CD1c-positive myeloid dendritic cell (primary cell): ENCODE data around the gene GNAT1.

Experiments
- DNase-seq: peaks from one replicate; pipeline ENCODE4 v3.0.0-alpha.2; 2016; ENCODE audit errors: extremely low spot score

Gene GNAT1

GRCh38 chr3:50181985-50182384 lies 9.4 kb upstream of the GNAT1 start:
- no peak for DNase-seq

GRCh38 chr3:50182533-50183099 lies 8.8 kb upstream of the GNAT1 start:
- DNase-seq = no peak

GRCh38 chr3:50183755-50184154 lies 7.7 kb upstream of the GNAT1 start:
- no peak for DNase-seq

DNA sequence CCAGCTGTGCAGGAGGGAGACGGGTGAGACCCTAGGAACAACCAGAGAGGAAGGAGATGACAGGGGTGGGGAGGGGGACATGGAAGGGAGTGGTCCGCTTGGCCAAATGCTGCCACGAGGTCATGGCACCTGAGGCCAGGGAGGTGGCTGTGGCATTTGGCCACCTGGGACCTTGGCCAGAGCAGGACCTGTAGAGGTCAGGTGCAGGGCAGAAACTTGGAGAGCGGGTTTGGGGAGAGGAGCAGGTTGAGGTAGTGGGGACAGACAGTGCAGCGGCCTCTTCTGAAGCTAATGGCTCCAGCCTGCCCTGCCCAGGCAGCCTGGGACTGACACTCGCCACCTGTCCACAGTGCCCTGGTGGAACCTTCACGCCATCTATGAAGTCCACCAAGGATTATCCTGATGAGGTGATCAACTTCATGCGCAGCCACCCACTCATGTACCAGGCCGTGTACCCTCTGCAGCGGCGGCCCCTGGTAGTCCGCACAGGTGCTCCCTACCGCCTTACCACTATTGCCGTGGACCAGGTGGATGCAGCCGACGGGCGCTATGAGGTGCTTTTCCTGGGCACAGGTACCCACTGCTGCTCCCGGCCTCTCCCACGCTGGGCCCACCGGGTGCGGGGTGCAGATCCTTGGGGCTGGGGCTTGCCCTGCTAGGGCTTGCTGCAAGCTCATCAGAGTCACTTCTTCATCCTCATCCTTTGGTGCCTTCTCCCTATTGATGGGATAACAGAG lies 7.0 kb upstream of the GNAT1 start:
- DNase-seq = no peak

DNA sequence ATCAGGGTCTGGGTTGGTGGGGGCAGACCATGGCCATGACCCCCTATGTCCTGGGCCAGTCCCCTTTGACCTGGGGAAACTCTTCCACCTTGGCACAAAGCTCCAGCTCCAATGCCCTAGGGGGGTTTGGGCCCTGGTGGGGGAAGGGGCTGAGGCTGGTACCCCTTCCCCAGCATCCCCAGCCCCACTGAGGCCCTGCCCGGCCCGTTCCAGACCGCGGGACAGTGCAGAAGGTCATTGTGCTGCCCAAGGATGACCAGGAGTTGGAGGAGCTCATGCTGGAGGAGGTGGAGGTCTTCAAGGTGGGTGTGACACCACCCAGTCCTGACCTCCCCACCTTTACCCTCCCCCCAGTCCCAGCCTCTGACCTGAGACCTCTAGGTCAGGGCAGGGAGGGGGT lies 6.2 kb upstream of the GNAT1 start:
- DNase-seq = no peak

DNA sequence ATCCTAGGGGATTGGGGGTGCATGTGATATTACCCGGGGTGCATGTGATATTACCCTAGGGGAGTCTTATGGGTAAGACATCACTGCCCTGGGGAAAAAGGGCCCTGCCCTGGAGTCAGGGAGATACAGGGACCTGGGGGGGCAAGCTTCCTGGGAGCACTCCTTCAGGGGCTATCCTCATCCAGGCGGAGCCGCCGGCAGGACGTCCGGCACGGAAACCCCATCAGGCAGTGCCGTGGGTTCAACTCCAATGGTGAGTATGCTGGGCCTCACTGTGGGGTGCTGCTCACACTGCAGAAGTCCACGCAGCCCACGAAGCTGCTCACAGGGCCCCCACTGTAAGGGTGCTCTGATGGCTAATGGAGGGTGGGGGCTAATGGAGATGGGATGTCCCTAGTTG lies 5.3 kb upstream of the GNAT1 start:
- no peak for DNase-seq

- DNase-seq = no peak
These were observed 3.7 kb upstream of the GNAT1 start for GRCh38 chr3:50187750-50188149.

DNA sequence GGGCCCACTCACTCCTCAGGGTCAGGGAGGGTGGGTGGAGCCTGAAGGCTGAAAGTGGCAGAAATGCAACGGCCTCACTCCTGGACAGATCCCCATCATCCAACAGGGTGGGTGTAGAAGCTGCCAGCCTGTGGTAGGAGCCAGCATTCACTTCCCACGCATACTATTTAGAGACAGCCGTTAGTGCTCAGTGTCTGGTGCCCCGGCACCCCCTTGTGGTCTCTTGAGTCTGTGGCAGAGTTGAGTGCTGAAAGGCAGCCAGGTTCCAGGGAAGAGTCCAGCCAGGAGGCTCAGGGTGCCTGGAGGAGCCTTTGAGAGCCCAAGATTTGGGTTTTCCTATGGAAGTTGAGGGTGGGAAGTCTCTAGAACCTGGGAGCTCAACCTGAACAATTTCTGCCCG lies 2.1 kb upstream of the GNAT1 start:
- DNase-seq = peak; percentile 72

- no peak for DNase-seq
These were observed 1.4 kb upstream of the GNAT1 start for GRCh38 chr3:50189989-50190388.

DNA sequence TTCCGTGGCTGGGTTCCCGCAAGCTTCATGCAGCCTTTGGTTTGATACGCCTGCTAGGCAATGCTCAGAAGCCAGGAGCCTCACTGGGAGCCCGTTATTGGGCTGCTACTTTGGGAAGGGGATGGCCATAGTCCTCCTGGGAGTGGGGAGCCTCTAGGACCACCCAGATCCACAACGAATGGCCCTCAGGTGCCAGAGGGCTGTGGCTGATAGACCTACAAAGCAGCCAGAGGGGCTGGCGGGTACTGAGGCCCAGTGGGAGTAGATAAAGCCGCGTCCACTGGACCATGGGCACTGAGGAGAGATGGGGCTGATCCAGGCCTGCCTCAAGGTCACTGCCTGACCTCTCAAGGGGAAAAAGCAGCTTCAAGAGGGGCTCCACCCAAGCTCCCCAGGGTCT lies 714 bp downstream of the GNAT1 start:
- DNase-seq = no peak

DNA sequence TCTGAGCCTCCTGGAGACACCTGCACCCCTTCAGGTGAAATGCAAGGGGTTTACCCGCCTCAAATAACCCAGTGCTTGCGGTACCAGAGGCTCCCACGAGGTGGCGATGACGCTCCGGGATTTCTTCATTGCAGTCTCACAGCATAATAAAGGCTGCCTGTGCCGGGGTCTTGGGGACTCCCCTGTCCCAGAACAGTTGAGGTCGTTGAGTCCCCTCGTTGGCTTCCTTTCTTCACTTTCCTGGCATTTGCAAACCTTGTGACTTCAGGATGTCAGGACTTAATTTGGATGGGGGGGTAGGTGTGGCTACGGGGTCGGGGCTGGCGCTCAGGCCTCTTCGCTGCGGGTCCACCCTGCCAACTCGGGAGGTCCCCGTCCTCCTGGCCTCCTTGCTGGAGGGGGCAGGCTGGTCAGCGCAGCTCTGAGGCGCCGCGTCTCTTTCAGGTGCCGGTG lies 1.3 kb downstream of the GNAT1 start:
- DNase-seq = peak; percentile 84

GRCh38 chr3:50193286-50193685 lies 1.9 kb downstream of the GNAT1 start:
- no peak for DNase-seq

DNA sequence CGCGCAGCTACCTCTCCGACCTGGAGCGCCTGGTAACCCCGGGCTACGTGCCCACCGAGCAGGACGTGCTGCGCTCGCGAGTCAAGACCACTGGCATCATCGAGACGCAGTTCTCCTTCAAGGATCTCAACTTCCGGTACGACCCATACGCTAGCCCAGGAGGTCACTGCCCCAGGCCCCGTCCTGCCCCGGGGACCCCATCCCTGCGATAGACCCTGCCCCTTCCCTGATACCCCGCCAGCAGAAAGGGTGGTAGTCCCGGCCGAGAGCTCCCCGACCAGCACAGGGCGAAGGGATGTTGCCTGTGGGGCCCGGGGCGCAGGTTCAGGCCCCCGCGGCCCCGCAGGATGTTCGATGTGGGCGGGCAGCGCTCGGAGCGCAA lies 2.3 kb downstream of the GNAT1 start:
- no peak for DNase-seq

- peak; percentile 76 for DNase-seq
These were observed 2.9 kb downstream of the GNAT1 start for GRCh38 chr3:50194128-50194902.

GRCh38 chr3:50194903-50195500 lies 3.6 kb downstream of the GNAT1 start:
- no peak for DNase-seq

DNA sequence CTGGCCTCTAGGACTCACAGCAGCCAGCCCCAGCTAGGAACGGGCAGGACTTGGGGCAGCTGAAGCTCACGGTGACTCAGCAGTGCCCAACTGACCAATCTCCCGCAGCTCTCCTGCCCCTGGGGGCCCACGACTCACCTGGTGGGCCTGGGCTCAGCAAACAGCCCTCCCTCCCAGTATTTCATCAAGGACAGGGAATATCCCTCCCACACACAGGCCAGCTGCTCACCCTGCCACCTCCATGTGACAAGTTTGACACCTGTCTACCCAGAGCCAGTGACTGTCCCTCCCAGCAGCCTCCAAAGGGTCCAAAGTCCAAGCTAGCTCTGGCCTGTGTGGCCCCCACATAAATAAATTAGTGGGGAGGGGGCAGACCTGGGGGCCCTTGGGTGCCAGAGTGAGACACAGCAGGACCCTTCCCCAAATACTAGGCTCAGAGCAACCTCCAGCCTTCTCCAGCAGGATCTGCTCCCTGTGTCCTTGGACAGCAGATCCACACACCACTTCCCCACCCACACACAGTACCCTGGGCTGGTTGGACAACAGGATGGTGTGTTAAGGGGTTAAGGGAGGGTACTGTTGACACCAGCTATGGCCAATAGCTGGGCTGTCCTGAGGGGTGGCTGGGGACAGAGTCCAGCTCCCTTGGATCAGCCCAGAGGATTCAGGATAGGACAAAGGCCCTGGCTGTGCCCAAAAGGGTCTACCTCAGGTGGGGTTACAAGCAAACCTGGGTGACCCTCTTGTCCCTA lies 4.3 kb downstream of the GNAT1 start:
- DNase-seq = no peak

GRCh38 chr3:50196253-50196801 lies 4.9 kb downstream of the GNAT1 start:
- DNase-seq = no peak

DNA sequence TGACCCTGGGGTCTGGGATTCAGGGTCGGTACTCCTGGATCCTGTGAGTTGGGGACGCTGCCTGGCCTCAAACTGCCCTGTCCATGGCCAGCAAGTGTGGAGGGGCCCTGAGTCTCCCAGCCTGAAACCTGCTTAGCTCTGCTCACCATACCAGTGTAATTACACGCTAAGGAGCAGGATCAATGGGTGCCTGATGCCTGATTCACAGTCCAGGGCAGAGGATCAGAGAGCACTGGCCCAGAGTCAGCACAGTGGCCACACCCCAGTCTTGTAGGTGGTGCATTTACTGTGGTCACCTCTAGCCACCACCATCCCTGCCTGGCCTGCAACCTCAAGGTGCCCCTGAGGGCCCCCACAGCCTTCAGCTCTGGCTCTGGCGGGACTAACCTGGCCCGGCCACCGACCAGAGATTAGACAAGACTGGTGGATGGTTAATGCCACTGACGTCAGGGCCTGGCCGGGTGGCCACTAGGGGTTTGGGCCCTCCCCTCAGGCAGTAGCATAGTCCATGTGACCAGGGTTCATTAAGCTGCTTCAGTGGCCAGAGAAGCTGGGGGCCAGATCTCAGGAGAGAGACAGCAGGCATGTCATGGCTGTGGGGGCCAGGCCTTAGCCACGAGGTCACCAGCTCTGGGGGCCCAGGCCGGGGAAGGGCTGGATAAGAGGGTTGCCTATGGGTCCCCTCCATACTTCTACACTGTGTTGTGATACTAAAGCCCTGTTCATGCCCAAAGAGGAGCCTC lies 10.3 kb downstream of the GNAT1 start:
- no peak for DNase-seq

DNA sequence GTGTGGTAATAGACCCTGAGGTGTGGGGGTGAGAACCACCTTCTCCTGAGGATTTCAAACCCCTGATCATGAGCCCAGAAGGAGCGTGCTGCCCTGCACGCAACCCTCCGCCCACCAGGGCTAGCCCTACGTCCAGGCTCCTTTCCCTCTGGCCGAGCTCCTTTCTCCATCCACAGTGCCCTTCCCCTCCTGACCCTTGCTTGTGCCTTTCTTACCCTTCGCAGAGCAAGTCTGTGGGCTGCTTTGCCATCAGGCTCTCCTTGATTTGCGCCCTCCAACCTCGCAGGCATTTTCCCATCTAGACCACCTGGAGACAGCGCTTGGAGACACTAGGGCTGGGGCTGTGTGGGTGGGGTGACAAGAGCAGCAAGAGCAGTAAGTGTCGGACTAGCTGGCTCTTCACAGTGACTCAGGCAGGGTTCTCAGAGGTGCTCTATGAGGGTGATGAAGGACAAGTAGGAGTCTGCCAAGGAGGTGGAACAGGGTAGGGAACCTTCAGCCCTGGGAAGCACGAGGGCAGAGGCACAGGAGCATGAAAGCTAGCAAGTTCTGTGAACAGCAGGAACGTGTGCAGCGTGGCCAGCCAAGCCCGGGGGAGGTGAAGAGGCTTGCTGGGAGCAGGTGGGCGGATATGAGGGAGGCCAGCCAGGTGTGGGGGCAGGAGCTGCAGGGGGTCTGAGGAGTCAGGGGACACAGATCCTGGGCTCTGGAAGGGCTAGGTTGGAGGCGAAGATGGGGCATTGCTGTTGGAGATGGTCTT lies 11.1 kb downstream of the GNAT1 start:
- no peak for DNase-seq
